HEK293 (cell line): ENCODE results near the gene SUFU.

Experiments
- CTCF ChIP-seq: fragments of 450-650 bp; formaldehyde crosslinking; IDR thresholded peaks from 2 replicates; pipeline ENCODE4 v1.5.1; 2016; ENCODE audit warnings: missing biosample characterization, missing genetic modification characterization
- ELK4 ChIP-seq: IDR thresholded peaks from 2 replicates; pipeline ENCODE4 v1.6.1; 2011; ENCODE audit warnings: mild to moderate bottlenecking, low read depth, low read length, borderline replicate concordance
- GLIS2 ChIP-seq: fragments of 450-650 bp; formaldehyde crosslinking; IDR thresholded peaks from 2 replicates; pipeline ENCODE4 v1.5.1; 2016; ENCODE audit warnings: missing biosample characterization, missing genetic modification characterization
- KLF8 ChIP-seq: fragments of 450-650 bp; formaldehyde crosslinking; IDR thresholded peaks from 2 replicates; pipeline ENCODE4 v1.5.1; 2016; ENCODE audit warnings: missing biosample characterization, missing genetic modification characterization
- PBX3 ChIP-seq: sonication (generic); formaldehyde crosslinking; IDR thresholded peaks from 2 replicates; pipeline ENCODE4 v1.8.1; 2022; ENCODE audit warnings: mild to moderate bottlenecking, moderate library complexity, missing genetic modification reagents
- ZNF133 ChIP-seq: fragments of 450-650 bp; formaldehyde crosslinking; IDR thresholded peaks from 2 replicates; pipeline ENCODE4 v1.5.1; 2016; ENCODE audit warnings: missing biosample characterization, missing genetic modification characterization
- ZNF214 ChIP-seq: fragments of 450-650 bp; formaldehyde crosslinking; IDR thresholded peaks from 2 replicates; pipeline ENCODE4 v1.5.1; 2017; ENCODE audit warnings: missing biosample characterization, mild to moderate bottlenecking, missing genetic modification characterization, borderline replicate concordance
- ZNF311 ChIP-seq: fragments of 450-650 bp; formaldehyde crosslinking; IDR thresholded peaks from 2 replicates; pipeline ENCODE4 v1.5.1; 2017; ENCODE audit warnings: missing biosample characterization, missing genetic modification characterization, borderline replicate concordance
- ZNF621 ChIP-seq: fragments of 450-650 bp; formaldehyde crosslinking; IDR thresholded peaks from 2 replicates; pipeline ENCODE4 v1.5.1; 2017; ENCODE audit warnings: missing biosample characterization, missing genetic modification characterization
- ZNF768 ChIP-seq: fragments of 450-650 bp; formaldehyde crosslinking; IDR thresholded peaks from 2 replicates; pipeline ENCODE4 v1.5.1; 2018; ENCODE audit warnings: missing biosample characterization, mild to moderate bottlenecking, missing genetic modification characterization
- ZNF777 ChIP-seq: fragments of 450-650 bp; formaldehyde crosslinking; IDR thresholded peaks from 2 replicates; pipeline ENCODE4 v1.5.1; 2017; ENCODE audit warnings: missing biosample characterization, missing genetic modification characterization, borderline replicate concordance

GRCh38 chr10:102557569-102557968 is 53.8 kb downstream of the SUFU start:
- TF ChIP-seq GLIS2 (tag by site-specific recombination) (no peak), ZNF133 (no peak), ZNF621 (tag by site-specific recombination) (no peak), CTCF (tag by site-specific recombination) (no peak), ZNF214 (tag by site-specific recombination) (no peak), KLF8 (no peak), ZNF777 (tag by site-specific recombination) (no peak), ZNF311 (tag by site-specific recombination) (no peak), ELK4 (no peak), PBX3 (no peak), ZNF768 (tag by site-specific recombination) (no peak)
